Colonic mucosa (tissue), 4 donors: ENCODE measurements around the gene PANK2. TPM values are rescaled to one million over a fixed set of nuclear protein-coding genes. Genes with fewer than 3 reads are reported as not detected.
A peak's percentile ranks its signal among the peaks of the same experiment; 100 is the strongest.
"Not testable (repeated sequence)": the region's sequence is repeated elsewhere in the genome, so short reads cannot be mapped to it uniquely, and the experiment has no call there.

Source experiments
- DNase-seq: peaks from one replicate; pipeline ENCODE4 v3.0.0-alpha.2; 2020
- H3K27ac ChIP-seq: fragments of 200-600 bp; one replicate; pipeline ENCODE4 v1.8.0; 2021
- H3K27me3 ChIP-seq: fragments of 200-600 bp; one replicate; pipeline ENCODE4 v1.8.0; 2021
- H3K36me3 ChIP-seq: fragments of 200-600 bp; one replicate; pipeline ENCODE4 v1.8.0; 2021
- H3K4me1 ChIP-seq: fragments of 200-600 bp; one replicate; pipeline ENCODE4 v1.8.0; 2021; ENCODE audit warnings: mild to moderate bottlenecking
- H3K4me3 ChIP-seq: fragments of 200-600 bp; one replicate; pipeline ENCODE4 v1.8.0; 2021
- H3K9ac ChIP-seq, 2 donors: one replicate each; pipeline ENCODE4 v1.7.0; 2013; ENCODE audit warnings: control low read depth in 2 of 2, low read depth in 2 of 2, low read length in 2 of 2
- H3K9me3 ChIP-seq: fragments of 200-600 bp; one replicate; pipeline ENCODE4 v1.8.0; 2021
- CTCF ChIP-seq: fragments of 200-600 bp; IDR thresholded peaks from one replicate; pipeline ENCODE4 v1.8.0; 2022; ENCODE audit warnings: antibody characterized with exemption, mild to moderate bottlenecking
- intact Hi-C: fragments of 100-400 bp; cut with DNase I; formaldehyde crosslinking; loops from one replicate; pipeline ENCODE4 v1.14.1; 2022
- total RNA-seq, 2 donors: library from RNA; stranded (reverse); fragmentation: NEBNext Ultra II Directional in 1 of 2; extraction: Animal tissue kit (Norgen Biotek cat#: 25700) in 1 of 2; gene quantifications; one replicate each; pipeline ENCODE4 v1.2.1, GENCODE V29; 2021
- donor health status: healthy.
- donor health status: DM: no; HTN: no; CAD: no.
- donor health status: DM: no; HTN: no; CAD: no.

The PANK2 gene
- total RNA-seq, 2 donors from 2014 or later = 29.7 to 31.3 TPM

GRCh38 chr20:3890398-3890751 lies 1.2 kb downstream of the PANK2 start:
- intact Hi-C loops = no loop called here
- TF ChIP-seq CTCF = no peak
- Histone ChIP-seq H3K36me3 (no peaks in the 10 kb centered on the region), H3K4me1 (peaks cover 11% of the 10 kb centered on the region), H3K4me3 (peak overlapping the region; percentile 91), H3K27me3 (no peaks in the 10 kb centered on the region), H3K27ac (peak overlapping the region; percentile 94), H3K9me3 (no peaks in the 10 kb centered on the region), H3K9ac (peak overlapping the region; percentile 80 to 94)
- no peak for DNase-seq

- peak overlapping the region; percentile 4 to 80 for H3K9ac ChIP-seq
- peak overlapping the region; percentile 91 for H3K4me3 ChIP-seq
Observed at GRCh38 chr20:3890999-3891929, 2.1 kb downstream of the PANK2 start.

GRCh38 chr20:3894796-3895195 lies 5.6 kb downstream of the PANK2 start:
- DNase-seq = no peak
- no peak for TF ChIP-seq CTCF
- no peaks in the 10 kb centered on the region for H3K27me3 ChIP-seq
- intact Hi-C loops = no loop called here
- H3K9me3 ChIP-seq = no peaks in the 10 kb centered on the region
- H3K9ac ChIP-seq = no peak overlapping the region
- H3K36me3 ChIP-seq = no peaks in the 10 kb centered on the region
- H3K4me1 ChIP-seq = peaks cover 11% of the 10 kb centered on the region
- H3K4me3 ChIP-seq = no peak overlapping the region
- H3K27ac ChIP-seq = no peak overlapping the region

More at GRCh38 chr20:3890999-3891929, 2.1 kb downstream of the PANK2 start:
- intact Hi-C loops = no loop called here
- no peak for DNase-seq
- Histone ChIP-seq H3K9me3 (no peaks in the 10 kb centered on the region), H3K27me3 (no peaks in the 10 kb centered on the region), H3K36me3 (no peaks in the 10 kb centered on the region), H3K4me1 (peaks cover 11% of the 10 kb centered on the region), H3K27ac (peak overlapping the region; percentile 18)
- TF ChIP-seq CTCF = no peak

- Histone ChIP-seq H3K9me3 (no peaks in the 10 kb centered on the region), H3K27me3 (no peaks in the 10 kb centered on the region), H3K9ac (no peak overlapping the region), H3K4me3 (no peak overlapping the region), H3K27ac (no peak overlapping the region), H3K4me1 (peaks cover 4% of the 10 kb centered on the region), H3K36me3 (no peaks in the 10 kb centered on the region)
- TF ChIP-seq CTCF = no peak
- intact Hi-C loops = no loop called here
- no peak for DNase-seq
Observed at GRCh38 chr20:3896302-3896701, 7.1 kb downstream of the PANK2 start.

- no peak for DNase-seq
- H3K27ac ChIP-seq = no peak overlapping the region
- intact Hi-C loops = no loop called here
Observed at GRCh38 chr20:3896853-3897583, 7.8 kb downstream of the PANK2 start.

GRCh38 chr20:3898181-3898580 lies 9.0 kb downstream of the PANK2 start:
- H3K4me1 ChIP-seq, H3K9ac ChIP-seq, H3K27ac ChIP-seq, H3K27me3 ChIP-seq, DNase-seq, H3K9me3 ChIP-seq, intact Hi-C loops, H3K4me3 ChIP-seq, H3K36me3 ChIP-seq: not testable (repeated sequence)

More at GRCh38 chr20:3896853-3897583, 7.8 kb downstream of the PANK2 start:
- H3K27me3 ChIP-seq = no peaks in the 10 kb centered on the region
- TF ChIP-seq CTCF = no peak
- no peak overlapping the region for H3K4me3 ChIP-seq
- H3K4me1 ChIP-seq = no peaks in the 10 kb centered on the region
- H3K9ac ChIP-seq = no peak overlapping the region
- no peaks in the 10 kb centered on the region for H3K36me3 ChIP-seq
- no peaks in the 10 kb centered on the region for H3K9me3 ChIP-seq
